A673 (cell line): ENCODE results near the gene NDC80. TPM values are rescaled to one million over a fixed set of nuclear protein-coding genes. Genes with fewer than 3 reads are reported as not detected.
"Not testable (repeated sequence)": the region's sequence is repeated elsewhere in the genome, so short reads cannot be mapped to it uniquely, and the experiment has no call there.

ENCODE experiments used
- BruUV-seq: library from RNA; stranded (reverse); fragments of 400-500 nt; replicated peaks from 2 replicates; lab custom pipeline; 2021; lab: Mats Ljungman, UMichigan
- CTCF ChIA-PET: fragments of 300-600 bp; sonication (Branson Sonifier 250); formaldehyde crosslinking; loops from one replicate; lab custom pipeline; 2022; ENCODE audit warnings: antibody characterized with exemption; lab: Charles Lee
- POLR2A ChIA-PET: fragments of 300-600 bp; sonication (Branson Sonifier 250); formaldehyde crosslinking; loops from one replicate; lab custom pipeline; 2022; ENCODE audit warnings: antibody characterized with exemption; ENCODE audit not compliant: low non-redundant PET; lab: Charles Lee
- DNase-seq: peaks from one replicate; pipeline ENCODE4 v3.0.0-alpha.2; 2015; ENCODE audit warnings: low spot score
- H3K27ac ChIP-seq: fragments of 200-600 bp; sonication (generic); 2 replicates; pipeline ENCODE4 v1.5.1; 2016; ENCODE audit warnings: mixed run types, low read depth, mild to moderate bottlenecking, mixed read lengths, antibody characterized with exemption, low read length; ENCODE audit not compliant: poor library complexity, severe bottlenecking
- H3K27me3 ChIP-seq: fragments of 200-600 bp; sonication (generic); replicated peaks from 2 replicates; pipeline ENCODE4 v1.6.1; 2017; ENCODE audit warnings: mixed run types, low read depth, mild to moderate bottlenecking, mixed read lengths, antibody characterized with exemption, low read length; ENCODE audit not compliant: insufficient read depth, poor library complexity
- H3K36me3 ChIP-seq: fragments of 200-600 bp; sonication (generic); 2 replicates; pipeline ENCODE4 v1.6.1; 2016; ENCODE audit warnings: mixed run types, mild to moderate bottlenecking, mixed read lengths, antibody characterized with exemption, low read length; ENCODE audit not compliant: insufficient read depth, poor library complexity, severe bottlenecking
- H3K4me1 ChIP-seq: fragments of 200-600 bp; sonication (generic); 2 replicates; pipeline ENCODE4 v1.6.1; 2017; ENCODE audit warnings: mixed run types, mild to moderate bottlenecking, mixed read lengths, antibody characterized with exemption, low read length; ENCODE audit not compliant: insufficient read depth, poor library complexity, severe bottlenecking
- H3K4me3 ChIP-seq: fragments of 200-600 bp; sonication (generic); 2 replicates; pipeline ENCODE4 v1.5.1; 2016; ENCODE audit warnings: low read depth, mixed run types, mild to moderate bottlenecking, mixed read lengths, low read length; ENCODE audit not compliant: poor library complexity, severe bottlenecking
- H3K9me3 ChIP-seq: fragments of 200-600 bp; sonication (generic); 2 replicates; pipeline ENCODE4 v1.6.1; 2016; ENCODE audit warnings: mixed run types, low read depth, mild to moderate bottlenecking, mixed read lengths, antibody characterized with exemption, low read length; ENCODE audit not compliant: poor library complexity, severe bottlenecking
- CTCF ChIP-seq: fragments of 300-800, 200-600 bp; sonication (generic); conservative IDR thresholded peaks from 2 replicates; pipeline ENCODE4 v1.5.1; 2017; ENCODE audit warnings: low read depth, mild to moderate bottlenecking, antibody characterized with exemption, low read length, moderate library complexity, mixed read lengths
- EZH2 ChIP-seq: fragments of 200-600 bp; sonication (generic); IDR thresholded peaks from 2 replicates; pipeline ENCODE4 v1.6.1; 2017; ENCODE audit warnings: borderline replicate concordance, low read depth, mild to moderate bottlenecking, mixed read lengths, antibody characterized with exemption, low read length; ENCODE audit not compliant: poor library complexity, severe bottlenecking
- intact Hi-C: fragments of 100-400 bp; cut with micrococcal nuclease; formaldehyde crosslinking; loops from one replicate; pipeline ENCODE4 v1.10.0; 2022; ENCODE audit not compliant: unreplicated experiment
- total RNA-seq: library from RNA; stranded (reverse); gene quantifications from 2 replicates; pipeline ENCODE4 v1.2.3, GENCODE V29; 2021

NDC80 gene
- total RNA-seq, 1 experiment from 2014 or later = 72.6 TPM

- no peak for TF ChIP-seq EZH2
- TF ChIP-seq CTCF = no peak
- no peaks in the 10 kb centered on the region for H3K36me3 ChIP-seq
- H3K9me3 ChIP-seq = no peaks in the 10 kb centered on the region
- peaks cover 5% of the 10 kb centered on the region for H3K4me1 ChIP-seq
- peak overlapping the region; percentile 12 for H3K27ac ChIP-seq
- H3K4me3 ChIP-seq = peak overlapping the region; percentile 98
- CTCF ChIA-PET = no interaction called here
- no peaks in the 10 kb centered on the region for H3K27me3 ChIP-seq
- intact Hi-C loops = loop anchor here (10.0 kb wide), 1 partner anchor 247 kb away; no protein-coding TSS in a partner anchor
- peak; percentile 26 for DNase-seq
- BruUV-seq = no TSS peak
- POLR2A ChIA-PET = interaction anchor here (0.6 kb wide), 1 partner anchor 1324 kb away, joined by 4 read pairs; no protein-coding TSS in a partner anchor
Measured at GRCh38 chr18:2657788-2658458, 86.6 kb downstream of the NDC80 start.

- intact Hi-C loops, H3K4me3 ChIP-seq, H3K9me3 ChIP-seq, POLR2A ChIA-PET, BruUV-seq, DNase-seq, H3K36me3 ChIP-seq, H3K27me3 ChIP-seq, H3K27ac ChIP-seq, H3K4me1 ChIP-seq, CTCF ChIA-PET: not testable (repeated sequence)
Measured at GRCh38 chr18:2660849-2661248, 89.5 kb downstream of the NDC80 start.

GRCh38 chr18:2662288-2662687, 90.9 kb downstream of the NDC80 start:
- H3K9me3 ChIP-seq, POLR2A ChIA-PET, BruUV-seq, CTCF ChIA-PET, H3K27ac ChIP-seq, intact Hi-C loops, H3K27me3 ChIP-seq, H3K4me3 ChIP-seq, H3K4me1 ChIP-seq, DNase-seq: not testable (repeated sequence)
- H3K36me3 ChIP-seq = peaks cover 11% of the 10 kb centered on the region

GRCh38 chr18:2662990-2663389, 91.6 kb downstream of the NDC80 start:
- POLR2A ChIA-PET = no interaction called here
- no peak overlapping the region for H3K27ac ChIP-seq
- intact Hi-C loops = no loop called here
- no TSS peak for BruUV-seq
- DNase-seq = no peak
- H3K4me3 ChIP-seq = no peak overlapping the region
- no peak for TF ChIP-seq CTCF
- no peak for TF ChIP-seq EZH2
- H3K36me3 ChIP-seq = peaks cover 17% of the 10 kb centered on the region
- no peaks in the 10 kb centered on the region for H3K9me3 ChIP-seq
- CTCF ChIA-PET = no interaction called here
- peaks cover under 1% of the 10 kb centered on the region for H3K4me1 ChIP-seq
- no peaks in the 10 kb centered on the region for H3K27me3 ChIP-seq

Other genes with a start within 250 kb of the NDC80 start
- 20.1 and 26.4 TPM in 2 replicates for gene METTL4, start 52 bp upstream of the NDC80 start, total RNA-seq
- gene SMCHD1, start 84.2 kb downstream of the NDC80 start, total RNA-seq = 74.0 and 80.9 TPM in 2 replicates